Renal pelvis (tissue), 4 donors: ENCODE results near the gene NDUFS4. TPM values are rescaled to one million over a fixed set of nuclear protein-coding genes. Genes with fewer than 3 reads are reported as not detected.
"Not testable (repeated sequence)": the region's sequence is repeated elsewhere in the genome, so short reads cannot be mapped to it uniquely, and the experiment has no call there.

Source experiments
- DNase-seq: peaks from one replicate; pipeline ENCODE4 v3.0.0-alpha.2; 2013
- polyA plus RNA-seq, 3 donors: library from polyadenylated mRNA; unstranded; fragments of 120-200 nt; gene quantifications; one replicate each; pipeline ENCODE4 v1.2.1, GENCODE V29; 2013; ENCODE audit not compliant: insufficient read length in 3 of 3

Gene NDUFS4
- polyA plus RNA-seq, 3 donors, result 118 to 145 (median 124) TPM

GRCh38 chr5:53560028-53560427 is 411 bp upstream of the NDUFS4 start:
- no peak for DNase-seq

DNA sequence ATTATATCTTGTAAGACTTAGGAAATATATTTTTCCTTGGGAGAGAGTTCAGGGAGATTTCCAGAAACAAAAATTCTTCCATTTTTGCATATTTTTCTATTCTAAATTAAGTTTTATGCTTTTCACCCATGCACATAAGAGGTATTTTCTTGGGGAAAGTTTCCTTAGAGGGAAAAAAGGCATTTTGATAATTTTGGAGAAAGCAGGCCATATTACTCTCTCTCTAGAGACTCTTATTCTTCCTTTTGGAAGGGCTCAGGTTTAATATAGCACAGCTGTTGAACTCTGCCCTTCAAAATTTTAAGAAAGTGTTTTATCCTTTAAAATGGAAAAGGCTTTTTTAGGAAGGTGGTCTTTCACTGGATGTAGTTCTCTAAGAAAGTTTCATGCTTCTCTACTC is 8.0 kb downstream of the NDUFS4 start:
- no peak for DNase-seq

DNA sequence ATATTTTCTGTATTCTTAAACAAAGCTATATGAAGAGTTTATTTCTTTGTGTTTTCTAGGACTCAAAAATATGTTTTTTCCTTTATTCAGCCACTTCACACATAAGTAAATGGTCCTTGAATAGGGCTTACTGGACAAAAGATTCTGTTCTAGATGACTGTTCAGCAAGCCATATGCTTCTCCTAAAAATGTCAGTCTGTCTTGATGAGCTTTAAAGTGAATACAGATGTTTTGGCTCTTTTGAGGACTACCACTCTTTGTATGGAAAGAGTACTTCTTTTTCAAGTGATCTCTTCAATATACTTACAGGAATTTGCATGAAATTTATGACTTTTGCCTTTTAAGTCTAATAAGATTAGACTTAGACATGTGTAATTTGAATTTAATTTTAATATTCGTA is 8.4 kb downstream of the NDUFS4 start:
- peak; percentile 42 for DNase-seq

DNA sequence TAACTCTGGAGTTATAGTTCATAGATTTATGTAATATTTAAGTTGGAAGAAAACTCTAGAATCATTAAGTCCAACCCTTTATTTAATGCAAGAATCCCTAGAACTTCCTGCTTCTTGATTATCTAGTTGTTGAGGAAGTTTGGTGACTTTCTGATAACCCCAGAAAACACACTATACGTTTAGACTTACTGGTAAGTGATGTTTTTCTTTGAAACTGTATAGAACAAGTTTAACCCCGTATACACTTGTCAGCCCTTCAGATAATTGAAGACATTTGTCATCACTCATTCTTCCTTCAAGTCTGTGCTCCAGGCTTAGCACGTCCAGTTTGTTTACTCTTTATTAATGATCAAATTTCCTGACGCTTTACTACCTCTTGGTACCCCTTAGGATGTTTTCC is 9.0 kb downstream of the NDUFS4 start:
- no peak for DNase-seq

DNA sequence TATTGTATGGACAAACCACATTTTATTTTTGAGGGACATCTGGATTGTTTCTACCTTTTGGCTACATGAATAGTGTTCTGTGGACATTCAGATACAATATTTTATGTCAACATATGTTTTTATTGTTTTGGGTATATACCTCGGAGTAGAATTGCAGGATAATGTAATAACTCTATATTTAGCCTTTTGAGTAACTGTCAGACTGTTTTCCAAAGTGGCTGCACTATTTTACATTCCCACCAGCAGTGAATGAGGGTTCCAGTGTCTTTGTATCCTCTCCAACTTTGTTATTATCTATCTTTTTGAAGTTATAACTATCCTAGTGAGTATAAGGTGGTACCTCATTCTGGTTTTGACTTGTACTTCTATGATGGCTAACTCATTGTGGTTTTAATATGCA is 11.0 kb downstream of the NDUFS4 start:
- DNase-seq, result no peak

DNA sequence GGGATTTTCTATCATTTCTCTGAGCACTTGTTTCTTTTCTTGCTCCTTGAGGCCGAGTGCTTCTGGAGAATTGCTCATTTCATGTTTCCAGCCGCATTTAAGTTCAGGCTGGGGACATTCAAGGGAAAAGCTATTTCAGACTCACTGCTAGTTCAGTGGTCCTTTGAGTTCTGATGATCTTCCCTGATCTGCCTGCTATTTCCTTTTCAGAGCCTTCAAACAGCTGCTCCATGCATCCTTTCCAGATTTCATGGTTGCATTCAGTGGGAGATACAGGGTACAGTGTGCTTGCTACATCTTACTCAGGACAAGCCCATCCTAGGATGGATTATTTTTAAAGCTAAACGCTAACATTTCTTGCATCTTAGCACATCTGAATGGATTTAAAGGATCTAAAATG is 14.7 kb downstream of the NDUFS4 start:
- no peak for DNase-seq

GRCh38 chr5:53575831-53576230 is 15.4 kb downstream of the NDUFS4 start:
- no peak for DNase-seq

DNA sequence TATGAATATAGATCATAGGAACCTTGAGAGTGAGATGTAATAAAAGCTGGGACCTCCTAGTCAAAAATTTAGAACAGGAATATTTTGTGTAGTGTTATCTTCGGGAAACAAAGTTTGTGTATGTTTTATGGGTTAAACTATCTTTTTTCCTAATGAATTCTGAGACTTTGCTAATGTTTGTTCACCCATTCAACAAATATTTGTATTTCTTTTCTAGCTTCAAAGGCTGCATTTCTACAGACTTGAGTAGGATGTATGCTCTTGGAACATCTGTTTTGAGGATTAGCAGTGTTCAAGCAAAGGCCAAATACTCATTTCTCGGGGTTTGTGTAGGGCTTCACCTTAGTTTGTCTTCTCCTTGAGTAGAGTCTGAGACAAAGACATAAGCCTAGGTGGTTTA is 16.2 kb downstream of the NDUFS4 start:
- DNase-seq, result no peak

GRCh38 chr5:53578854-53579253 is 18.4 kb downstream of the NDUFS4 start:
- DNase-seq, result no peak

DNA sequence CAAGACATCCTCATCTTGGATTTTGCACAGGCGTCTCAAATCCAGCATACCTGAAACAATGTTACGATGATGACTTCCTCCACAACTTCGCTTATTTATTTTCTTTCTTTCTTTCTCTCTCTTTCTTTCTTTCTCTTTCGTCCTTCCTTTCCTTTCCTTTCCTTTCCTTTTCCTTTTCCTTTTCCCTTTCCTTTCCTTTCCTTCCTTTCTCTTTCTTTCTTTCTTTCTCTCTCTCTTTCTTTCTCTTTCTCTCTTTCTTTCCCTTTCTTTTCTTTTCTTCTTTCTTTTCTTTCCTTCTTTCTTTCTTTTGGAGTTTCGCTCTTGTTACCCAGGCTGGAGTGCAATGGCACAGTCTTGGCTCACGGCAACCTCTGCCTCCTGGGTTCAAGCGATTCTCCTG is 20.1 kb downstream of the NDUFS4 start:
- no peak for DNase-seq

GRCh38 chr5:53582225-53582624 is 21.8 kb downstream of the NDUFS4 start:
- DNase-seq, result no peak

DNA sequence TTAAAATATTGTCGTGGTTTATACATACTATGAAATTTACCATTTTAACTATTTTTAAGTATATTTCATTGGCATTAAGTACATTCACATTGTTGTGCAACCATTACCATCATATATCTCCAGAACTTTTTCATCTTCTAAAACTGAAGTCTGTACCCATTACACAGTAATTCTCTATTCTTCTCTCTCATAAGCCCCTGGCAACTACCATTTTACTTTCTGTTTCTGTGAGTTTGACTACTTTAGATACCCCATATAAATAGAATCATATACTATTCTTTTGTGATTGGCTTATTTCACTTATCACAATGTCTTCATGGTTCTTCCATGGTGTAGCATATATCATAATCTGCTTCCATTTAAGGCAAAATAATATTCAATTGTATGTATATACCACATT is 30.3 kb downstream of the NDUFS4 start:
- DNase-seq, result no peak

DNA sequence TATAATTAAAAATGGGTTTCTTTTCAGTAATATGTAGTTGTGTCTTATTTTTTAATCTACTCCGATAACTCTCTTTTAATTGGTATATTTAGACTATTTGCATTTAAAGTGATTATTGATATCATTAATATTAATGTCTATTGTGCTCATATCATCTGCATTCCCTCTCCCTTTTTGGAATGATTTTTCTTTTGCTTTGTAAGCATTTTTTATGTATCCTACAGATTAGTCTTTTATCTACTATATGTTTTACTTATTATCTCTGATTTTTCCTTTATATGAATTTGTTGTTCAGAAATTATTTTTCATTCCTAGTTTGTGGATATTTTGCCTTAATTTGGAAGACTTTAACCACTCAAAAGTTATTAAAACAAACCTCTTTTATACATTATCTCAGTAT is 34.0 kb downstream of the NDUFS4 start:
- DNase-seq, result no peak

GRCh38 chr5:53597894-53598293 is 37.5 kb downstream of the NDUFS4 start:
- no peak for DNase-seq

GRCh38 chr5:53601570-53601969 is 41.1 kb downstream of the NDUFS4 start:
- DNase-seq, result no peak

GRCh38 chr5:53603009-53603687 is 42.7 kb downstream of the NDUFS4 start:
- DNase-seq, result no peak

- DNase-seq, result no peak
Observed at GRCh38 chr5:53604309-53604708, 43.9 kb downstream of the NDUFS4 start.

GRCh38 chr5:53607886-53608285 is 47.4 kb downstream of the NDUFS4 start:
- no peak for DNase-seq

DNA sequence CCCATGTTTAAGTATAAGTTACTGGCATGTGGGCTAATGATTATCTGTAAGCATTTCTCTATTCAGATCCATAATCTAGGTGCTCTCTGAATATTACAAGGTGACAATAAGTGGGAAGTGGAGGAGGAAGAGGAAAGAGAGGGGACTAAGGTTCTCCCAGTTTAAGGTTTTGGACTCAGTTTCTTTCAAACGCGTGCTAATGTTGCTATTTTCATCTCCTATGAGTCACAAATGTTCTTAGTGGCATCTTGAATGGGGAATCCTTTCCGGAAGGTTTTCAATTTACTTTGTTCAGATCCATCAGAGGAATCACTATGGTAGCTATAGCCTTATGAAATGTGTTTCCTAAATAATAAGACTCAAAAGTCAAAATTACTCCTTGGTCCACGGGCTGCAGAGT is 48.5 kb downstream of the NDUFS4 start:
- not testable (repeated sequence) for DNase-seq

- no peak for DNase-seq
Observed at GRCh38 chr5:53613061-53613460, 52.6 kb downstream of the NDUFS4 start.

DNA sequence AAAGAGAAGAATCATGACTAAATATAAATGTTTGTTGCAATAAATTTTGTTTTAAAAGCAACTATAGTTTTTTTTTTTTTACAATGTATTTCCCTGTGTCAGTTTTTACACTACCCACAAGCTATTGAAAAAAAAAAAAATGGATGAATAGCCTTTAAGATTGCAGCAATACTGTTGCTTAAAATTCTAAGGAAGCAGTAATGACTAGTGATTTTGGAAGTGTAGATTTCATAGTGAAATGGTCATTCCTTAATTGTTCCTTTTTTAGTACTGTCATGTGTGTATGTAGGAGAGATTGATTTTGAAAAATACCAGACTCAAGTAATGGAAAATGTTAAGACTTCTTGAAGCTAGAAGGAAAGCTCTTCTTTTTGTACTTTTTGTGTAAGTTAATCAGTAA is 53.1 kb downstream of the NDUFS4 start:
- no peak for DNase-seq

DNA sequence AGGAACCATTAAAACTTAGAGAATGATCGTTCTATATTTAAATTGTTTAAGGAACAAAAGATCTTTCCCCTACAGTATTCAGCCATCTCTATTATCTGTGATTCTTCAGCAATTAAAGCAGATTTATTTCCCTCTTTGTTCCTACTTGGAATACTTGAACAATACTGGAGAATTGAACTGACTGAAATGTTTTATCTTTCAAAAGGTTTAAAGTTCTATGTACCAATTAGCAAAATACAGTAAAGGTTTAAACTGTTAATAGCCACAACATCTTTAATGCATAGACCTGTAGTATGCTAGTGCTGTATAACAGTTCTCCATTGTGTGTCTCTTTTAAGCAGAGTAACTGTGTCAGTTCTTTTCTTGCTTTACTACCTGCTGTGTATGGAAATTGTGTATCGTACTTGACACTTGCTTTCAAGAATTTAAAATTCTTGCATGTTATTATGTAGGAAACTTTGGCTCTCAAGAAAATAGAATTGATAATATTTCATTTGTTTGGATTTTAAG is 54.0 kb downstream of the NDUFS4 start:
- DNase-seq, result no peak

DNA sequence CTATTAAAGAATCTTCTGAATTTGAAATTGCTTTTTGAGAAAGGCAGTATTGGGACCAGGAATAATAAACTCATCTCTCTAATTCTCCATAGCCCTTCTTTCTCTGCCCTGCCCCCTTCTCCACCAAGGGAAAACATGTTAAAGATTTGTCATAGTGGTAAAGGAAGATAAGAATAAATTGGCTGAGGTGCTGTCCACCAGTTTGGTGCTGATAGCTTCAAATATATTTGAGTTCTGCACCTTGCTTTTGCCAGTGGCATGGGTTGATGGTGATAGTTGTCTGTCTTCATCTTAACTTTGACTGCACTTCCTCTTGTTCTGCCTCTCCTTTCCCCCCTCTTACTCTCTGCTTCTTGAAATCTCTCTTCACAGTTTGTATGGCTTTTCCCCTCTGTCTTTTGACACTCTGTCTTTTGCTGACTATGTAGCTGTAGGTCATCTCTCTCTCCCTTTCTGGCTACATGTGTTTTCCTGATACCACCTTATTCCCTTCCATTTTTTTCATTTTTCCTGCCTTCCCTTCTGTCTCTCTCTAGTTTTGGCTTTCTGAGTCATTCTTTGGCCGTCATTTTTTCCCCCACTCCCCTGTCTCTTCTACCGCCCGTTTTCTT is 56.6 kb downstream of the NDUFS4 start:
- DNase-seq, result no peak

DNA sequence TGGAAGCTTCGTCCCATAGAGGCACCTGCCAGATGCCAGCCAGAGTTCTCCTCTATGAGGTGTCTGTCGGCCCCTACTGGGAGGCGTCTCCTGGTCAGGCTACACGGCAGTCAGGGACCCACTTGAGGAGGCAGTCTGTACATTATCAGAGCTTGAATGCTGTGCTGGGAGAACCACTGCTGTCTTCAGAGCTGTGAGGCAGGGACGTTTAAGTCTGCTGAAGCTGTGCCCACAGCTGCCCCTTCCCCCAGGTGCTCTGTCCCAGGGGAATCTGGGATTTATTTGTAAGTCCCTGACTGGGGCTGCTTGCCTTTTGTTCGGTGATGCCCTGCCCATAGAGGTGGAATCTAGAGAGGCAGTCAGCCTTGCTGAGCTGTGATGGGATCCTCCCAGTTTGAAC is 70.8 kb downstream of the NDUFS4 start:
- no peak for DNase-seq
